Testis (tissue), 2 donors: ENCODE measurements around the gene MYH14.
"Not testable (repeated sequence)": the region's sequence is repeated elsewhere in the genome, so short reads cannot be mapped to it uniquely, and the experiment has no call there.

Source experiments
- POLR2A ChIP-seq: fragments of 450-650 bp; IDR thresholded peaks from one replicate; pipeline ENCODE4 v1.6.1; 2017; ENCODE audit warnings: antibody characterized with exemption, mild to moderate bottlenecking, moderate library complexity
- TF ChIP-seq, protein P1 (sequence below), 3 experiments: fragments of 450-650 bp in 2 of 3; fragments of 200-600 bp in 1 of 3; sonication (generic) in 1 of 3; IDR thresholded peaks; one replicate each; pipeline ENCODE4 v1.5.1; 2016 to 2019; ENCODE audit warnings: antibody characterized with exemption in 3 of 3, mild to moderate bottlenecking in 2 of 3, moderate library complexity in 1 of 3

DNA sequence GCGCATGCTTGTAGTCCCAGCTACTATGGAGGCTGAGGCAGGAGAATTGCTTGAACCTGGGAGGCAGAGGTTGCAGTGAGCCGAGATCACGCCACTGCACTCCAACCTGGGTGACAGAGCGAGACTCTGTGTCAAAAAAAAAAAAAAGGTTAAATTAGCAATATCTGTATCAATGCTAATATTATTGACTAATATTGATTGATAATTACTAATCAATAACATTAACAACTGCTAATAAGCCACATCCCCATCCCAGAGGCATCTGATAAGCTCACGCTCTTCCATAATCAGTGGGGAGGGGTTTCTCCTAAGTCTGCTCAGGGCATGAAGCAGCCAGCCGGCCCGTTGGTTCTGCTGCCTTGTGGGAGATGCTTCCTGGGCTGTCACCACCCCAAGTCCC lies 24.7 kb downstream of the MYH14 start:
- TF ChIP-seq, protein P1, sequence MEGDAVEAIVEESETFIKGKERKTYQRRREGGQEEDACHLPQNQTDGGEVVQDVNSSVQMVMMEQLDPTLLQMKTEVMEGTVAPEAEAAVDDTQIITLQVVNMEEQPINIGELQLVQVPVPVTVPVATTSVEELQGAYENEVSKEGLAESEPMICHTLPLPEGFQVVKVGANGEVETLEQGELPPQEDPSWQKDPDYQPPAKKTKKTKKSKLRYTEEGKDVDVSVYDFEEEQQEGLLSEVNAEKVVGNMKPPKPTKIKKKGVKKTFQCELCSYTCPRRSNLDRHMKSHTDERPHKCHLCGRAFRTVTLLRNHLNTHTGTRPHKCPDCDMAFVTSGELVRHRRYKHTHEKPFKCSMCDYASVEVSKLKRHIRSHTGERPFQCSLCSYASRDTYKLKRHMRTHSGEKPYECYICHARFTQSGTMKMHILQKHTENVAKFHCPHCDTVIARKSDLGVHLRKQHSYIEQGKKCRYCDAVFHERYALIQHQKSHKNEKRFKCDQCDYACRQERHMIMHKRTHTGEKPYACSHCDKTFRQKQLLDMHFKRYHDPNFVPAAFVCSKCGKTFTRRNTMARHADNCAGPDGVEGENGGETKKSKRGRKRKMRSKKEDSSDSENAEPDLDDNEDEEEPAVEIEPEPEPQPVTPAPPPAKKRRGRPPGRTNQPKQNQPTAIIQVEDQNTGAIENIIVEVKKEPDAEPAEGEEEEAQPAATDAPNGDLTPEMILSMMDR (IDR thresholded peaks at IDR 0.05) = not testable (repeated sequence)
- TF ChIP-seq POLR2A = not testable (repeated sequence)
